ENCODE measurements around the gene OPTN. TPM values are rescaled to one million over a fixed set of nuclear protein-coding genes. Genes with fewer than 3 reads are reported as not detected.

OPTN gene
- total and polyA plus RNA-seq, 10 of the 15 experiments (the other 5 are each of a cell fraction or from before 2014, with no cell fraction given): 15.2 to 42.4 (median 25.5) TPM

- Histone ChIP-seq H3K4me2 (ENCODE audit: control insufficient read depth, insufficient read depth) (no peak overlapping the region), H3K9me3 (replicated peaks; ENCODE audit: control insufficient read depth, insufficient read depth, low read length) (peaks cover 4% of the 10 kb centered on the region; the same call in 2 of the 3 replicates), H3K9ac (ENCODE audit: control insufficient read depth, insufficient read depth, low read length) (no peak overlapping the region), H2AFZ (ENCODE audit: control insufficient read depth, low read depth, low read length) (no peak overlapping the region), H3K79me2 (ENCODE audit: control insufficient read depth, insufficient read depth, low read length) (no peaks in the 10 kb centered on the region), H3K4me3 (no peak overlapping the region), H4K20me1 (ENCODE audit: control insufficient read depth, insufficient read depth) (no peaks in the 10 kb centered on the region), H3K36me3 (ENCODE audit: control insufficient read depth in 2 of 2, insufficient read depth in 2 of 2, low read length in 1 of 2) (peaks cover 13 to 18% of the 10 kb centered on the region in 2 experiments), H3K27ac (ENCODE audit: control insufficient read depth, insufficient read depth) (peak overlapping the region; percentile 21; the same call in 1 of the 2 replicates), H3K4me1 (ENCODE audit: control insufficient read depth, insufficient read depth, low read length) (peaks cover 3% of the 10 kb centered on the region; the same call in 1 of the 2 replicates), H3K27me3 (replicated peaks in 1 of 2; ENCODE audit: control insufficient read depth in 2 of 2, insufficient read depth in 2 of 2, low read length in 1 of 2) (no peaks in the 10 kb centered on the region)
- TF ChIP-seq RAD21 (IDR thresholded peaks at IDR 0.05; ENCODE audit: insufficient read depth, low read depth, low read length): 0 out of 2 replicates have a peak, but pooled peaks have one; percentile 4
- no peak for TF ChIP-seq TAF1 (IDR thresholded peaks at IDR 0.05; ENCODE audit: borderline replicate concordance, low read depth, low read length)
- no peak for FAIRE-seq
- RAD21 ChIA-PET (ENCODE audit: unreplicated experiment): no interaction called here
- intact Hi-C loops (cut with micrococcal nuclease; ENCODE audit: unreplicated experiment): no loop called here
- CTCF ChIA-PET: interaction anchor here (1.4 kb wide), 1 partner anchor 24 kb away, joined by 3 read pairs; no protein-coding TSS in a partner anchor
- SMC1A ChIA-PET (ENCODE audit: uncharacterized antibody, unreplicated experiment): no interaction called here
- ATAC-seq: no peak
- WGBS (ENCODE audit: insufficient coverage, insufficient replicate concordance, low lambda C conversion rate, missing lambda C conversion rate): 100% methylated on average over 2 of the region's 2 CpGs
- POLR2A ChIA-PET: no interaction called here
- no TSS peak for BruUV-seq (replicated peaks)
- no peak for DNase-seq (ENCODE audit: low read depth, low spot score)
- in situ Hi-C loops (cut with MboI): no loop called here
Measured at GRCh38 chr10:13184276-13184675, 84.3 kb downstream of the OPTN start.

GRCh38 chr10:13184730-13185514 lies 85.0 kb downstream of the OPTN start:
- no peak for DNase-seq (ENCODE audit: low read depth, low spot score)
- FAIRE-seq: no peak
- H3K4me2 ChIP-seq (ENCODE audit: control insufficient read depth, insufficient read depth): no peak overlapping the region
- RAD21 ChIA-PET (ENCODE audit: unreplicated experiment): no interaction called here
- WGBS (ENCODE audit: insufficient coverage, insufficient replicate concordance, low lambda C conversion rate, missing lambda C conversion rate): 94% methylated on average over 5 of the region's 5 CpGs
- in situ Hi-C loops (cut with MboI) (no loop called here), intact Hi-C loops (cut with micrococcal nuclease; ENCODE audit: unreplicated experiment) (no loop called here)
- SMC1A ChIA-PET (ENCODE audit: uncharacterized antibody, unreplicated experiment): interaction anchor here (1.4 kb wide), 1 partner anchor 9 kb away, joined by 5 read pairs; no protein-coding TSS in a partner anchor
- no TSS peak for BruUV-seq (replicated peaks)
- POLR2A ChIA-PET: no interaction called here
- no peaks in the 10 kb centered on the region for H3K27me3 ChIP-seq (replicated peaks in 1 of 2; ENCODE audit: control insufficient read depth in 2 of 2, insufficient read depth in 2 of 2, low read length in 1 of 2)
- no peak overlapping the region for H3K4me3 ChIP-seq
- no peak for ATAC-seq
- CTCF ChIA-PET: interaction anchor here (0.6 to 1.4 kb wide), 3 partner anchors 24 to 457 kb away, joined by 3 read pairs; no protein-coding TSS in a partner anchor
- peaks cover 3% of the 10 kb centered on the region; the same call in 1 of the 2 replicates for H3K4me1 ChIP-seq (ENCODE audit: control insufficient read depth, insufficient read depth, low read length)
- H3K36me3 ChIP-seq (ENCODE audit: control insufficient read depth in 2 of 2, insufficient read depth in 2 of 2, low read length in 1 of 2): peaks cover 13 to 18% of the 10 kb centered on the region in 2 experiments
- H3K27ac ChIP-seq (ENCODE audit: control insufficient read depth, insufficient read depth): no peak overlapping the region
- H2AFZ ChIP-seq (ENCODE audit: control insufficient read depth, low read depth, low read length): no peak overlapping the region
- H4K20me1 ChIP-seq (ENCODE audit: control insufficient read depth, insufficient read depth): no peaks in the 10 kb centered on the region
- peaks cover 4% of the 10 kb centered on the region; the same call in 2 of the 3 replicates for H3K9me3 ChIP-seq (replicated peaks; ENCODE audit: control insufficient read depth, insufficient read depth, low read length)
- no peak overlapping the region for H3K9ac ChIP-seq (ENCODE audit: control insufficient read depth, insufficient read depth, low read length)
- no peaks in the 10 kb centered on the region for H3K79me2 ChIP-seq (ENCODE audit: control insufficient read depth, insufficient read depth, low read length)
- TF ChIP-seq IRF5 (IDR thresholded peaks at IDR 0.05; ENCODE audit: borderline replicate concordance) (no peak), CBX3 (IDR thresholded peaks at IDR 0.05; ENCODE audit: borderline replicate concordance, low read depth) (no peak), ZZZ3 (IDR thresholded peaks at IDR 0.05; ENCODE audit: control insufficient read depth, insufficient read length, low read depth) (no peak), POLR2AphosphoS2 (IDR thresholded peaks at IDR 0.05; ENCODE audit: low read depth, low read length) (no peak), ZBED1 (IDR thresholded peaks at IDR 0.05; ENCODE audit: borderline replicate concordance) (no peak), CHD2 (IDR thresholded peaks at IDR 0.05; ENCODE audit: borderline replicate concordance, low read depth, low read length) (no peak), CREB1 (IDR thresholded peaks at IDR 0.05; ENCODE audit: low read depth) (no peak), SMAD5 (IDR thresholded peaks at IDR 0.05; ENCODE audit: low read depth) (no peak), ZNF207 (IDR thresholded peaks at IDR 0.05; ENCODE audit: borderline replicate concordance) (no peak), FOS (IDR thresholded peaks at IDR 0.05; ENCODE audit: borderline replicate concordance, extremely low read depth, insufficient read length) (no peak), IRF4 (IDR thresholded peaks at IDR 0.05; ENCODE audit: low read depth, low read length) (no peak), YBX1 (IDR thresholded peaks at IDR 0.05) (no peak), WRNIP1 (IDR thresholded peaks at IDR 0.05; ENCODE audit: borderline replicate concordance, low read depth, low read length) (no peak), EED (IDR thresholded peaks at IDR 0.05; ENCODE audit: low read depth) (no peak), SIN3A (IDR thresholded peaks at IDR 0.05; ENCODE audit: low read depth, low read length) (no peak)
